GM12801 (cell line): Measurements from ENCODE around the gene LRFN3.

Source experiments
- TF ChIP-seq, protein P1 (sequence below): IDR thresholded peaks from one replicate; pipeline ENCODE4 v1.5.1; 2011; ENCODE audit warnings: control low read depth; ENCODE audit not compliant: insufficient read length; ENCODE audit errors: extremely low read depth

The LRFN3 gene

DNA sequence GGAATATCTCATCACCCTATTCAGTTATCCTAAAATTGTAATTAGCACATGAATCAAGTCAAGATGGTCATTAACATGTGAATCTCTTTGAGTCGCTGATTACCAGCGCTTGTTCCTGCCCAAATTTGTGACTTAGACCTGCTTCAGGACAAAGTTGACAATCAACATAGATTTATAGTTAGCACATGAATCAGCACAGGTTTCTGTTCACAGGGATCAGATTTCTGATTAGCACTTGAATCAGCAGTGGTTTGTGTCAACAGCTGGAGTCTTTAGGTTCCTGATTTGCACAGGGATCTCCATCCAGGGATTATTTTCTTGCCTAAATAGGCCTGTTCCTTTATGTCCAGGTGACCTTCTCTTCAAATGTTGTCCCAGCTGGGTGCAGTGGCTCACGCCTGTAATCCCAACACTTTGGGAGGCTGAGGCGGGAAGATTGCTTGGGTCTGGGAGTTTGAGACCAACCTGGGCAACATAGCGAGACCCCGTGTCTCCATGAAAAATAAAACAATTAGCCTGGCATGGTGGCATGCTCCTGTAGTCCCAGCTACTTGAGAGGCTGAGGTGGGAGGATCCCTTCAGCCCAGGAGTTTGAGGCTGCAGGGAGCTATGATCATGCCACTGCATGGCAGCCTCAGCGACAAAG, 3.8 kb upstream of the LRFN3 start:
- TF ChIP-seq, protein P1, sequence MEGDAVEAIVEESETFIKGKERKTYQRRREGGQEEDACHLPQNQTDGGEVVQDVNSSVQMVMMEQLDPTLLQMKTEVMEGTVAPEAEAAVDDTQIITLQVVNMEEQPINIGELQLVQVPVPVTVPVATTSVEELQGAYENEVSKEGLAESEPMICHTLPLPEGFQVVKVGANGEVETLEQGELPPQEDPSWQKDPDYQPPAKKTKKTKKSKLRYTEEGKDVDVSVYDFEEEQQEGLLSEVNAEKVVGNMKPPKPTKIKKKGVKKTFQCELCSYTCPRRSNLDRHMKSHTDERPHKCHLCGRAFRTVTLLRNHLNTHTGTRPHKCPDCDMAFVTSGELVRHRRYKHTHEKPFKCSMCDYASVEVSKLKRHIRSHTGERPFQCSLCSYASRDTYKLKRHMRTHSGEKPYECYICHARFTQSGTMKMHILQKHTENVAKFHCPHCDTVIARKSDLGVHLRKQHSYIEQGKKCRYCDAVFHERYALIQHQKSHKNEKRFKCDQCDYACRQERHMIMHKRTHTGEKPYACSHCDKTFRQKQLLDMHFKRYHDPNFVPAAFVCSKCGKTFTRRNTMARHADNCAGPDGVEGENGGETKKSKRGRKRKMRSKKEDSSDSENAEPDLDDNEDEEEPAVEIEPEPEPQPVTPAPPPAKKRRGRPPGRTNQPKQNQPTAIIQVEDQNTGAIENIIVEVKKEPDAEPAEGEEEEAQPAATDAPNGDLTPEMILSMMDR: no peak

DNA sequence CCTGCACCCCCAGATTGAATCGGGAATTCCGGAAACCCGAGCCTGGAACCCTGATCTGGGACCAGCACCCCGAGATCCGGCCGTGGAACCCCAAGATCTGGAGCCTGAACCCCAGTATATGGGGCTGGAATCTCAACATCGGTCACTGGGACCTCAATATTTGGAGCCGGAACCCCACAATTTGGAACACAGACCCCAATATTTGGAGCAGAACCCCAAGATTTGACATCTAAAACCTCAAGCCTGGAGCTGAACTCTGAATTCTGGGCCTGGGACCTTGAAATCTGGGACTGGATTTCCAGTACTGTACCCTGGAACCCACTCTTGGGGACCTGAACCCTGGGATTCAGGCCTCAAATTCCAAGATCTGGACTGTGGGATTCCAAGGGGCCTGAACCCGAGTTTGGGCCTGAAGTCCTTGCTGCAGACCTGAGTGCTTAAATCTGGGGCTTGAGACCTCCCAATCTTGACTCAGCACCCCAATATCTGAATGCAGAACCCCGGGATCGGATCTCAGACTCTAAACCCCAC, 629 bp downstream of the LRFN3 start:
- TF ChIP-seq, protein P1: no peak

DNA sequence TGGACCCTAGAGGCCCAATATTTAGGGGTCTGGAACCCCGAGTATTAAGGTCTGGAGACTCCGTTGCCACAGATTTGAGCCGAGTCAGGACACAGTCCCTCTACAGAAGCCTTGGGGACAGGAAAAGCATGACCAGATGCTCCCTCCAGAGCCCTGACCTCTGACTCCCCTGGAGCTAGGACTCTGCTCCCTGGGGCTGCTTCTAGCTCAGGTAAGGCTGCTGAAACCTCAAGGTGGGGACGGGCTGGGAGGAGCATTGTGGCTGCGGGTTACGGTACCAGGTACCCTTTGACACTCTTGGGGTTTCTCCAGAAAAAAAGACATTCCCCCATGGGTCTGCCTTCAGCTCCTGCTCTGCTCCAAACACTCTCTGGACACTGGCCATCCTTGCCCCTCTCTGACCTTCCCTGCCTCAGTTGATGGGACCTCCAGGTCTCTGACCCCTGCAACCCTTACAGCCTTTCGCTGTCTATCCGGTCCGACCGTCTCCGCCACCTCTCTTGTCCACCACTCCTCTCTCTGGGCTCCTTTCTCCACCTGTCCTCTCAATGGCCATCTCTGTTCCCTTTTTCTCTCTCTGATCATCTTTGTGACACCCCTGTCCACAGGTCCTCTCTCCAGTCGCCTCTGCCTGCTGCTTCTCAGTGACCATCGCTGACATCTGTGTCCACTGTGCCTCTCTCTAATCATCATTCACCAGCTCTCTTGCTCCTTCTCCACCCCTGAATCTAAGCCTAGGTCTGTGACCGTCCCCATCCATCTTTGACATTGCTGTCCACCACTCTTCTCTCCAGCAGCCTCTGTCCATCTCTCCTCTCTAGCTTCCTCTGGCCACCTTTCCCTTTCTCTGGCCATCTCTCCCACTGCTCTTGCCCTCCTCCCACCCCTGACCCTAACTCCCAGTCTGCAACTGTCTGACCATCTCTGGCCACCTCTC, 1.4 kb downstream of the LRFN3 start:
- TF ChIP-seq, protein P1: no peak

DNA sequence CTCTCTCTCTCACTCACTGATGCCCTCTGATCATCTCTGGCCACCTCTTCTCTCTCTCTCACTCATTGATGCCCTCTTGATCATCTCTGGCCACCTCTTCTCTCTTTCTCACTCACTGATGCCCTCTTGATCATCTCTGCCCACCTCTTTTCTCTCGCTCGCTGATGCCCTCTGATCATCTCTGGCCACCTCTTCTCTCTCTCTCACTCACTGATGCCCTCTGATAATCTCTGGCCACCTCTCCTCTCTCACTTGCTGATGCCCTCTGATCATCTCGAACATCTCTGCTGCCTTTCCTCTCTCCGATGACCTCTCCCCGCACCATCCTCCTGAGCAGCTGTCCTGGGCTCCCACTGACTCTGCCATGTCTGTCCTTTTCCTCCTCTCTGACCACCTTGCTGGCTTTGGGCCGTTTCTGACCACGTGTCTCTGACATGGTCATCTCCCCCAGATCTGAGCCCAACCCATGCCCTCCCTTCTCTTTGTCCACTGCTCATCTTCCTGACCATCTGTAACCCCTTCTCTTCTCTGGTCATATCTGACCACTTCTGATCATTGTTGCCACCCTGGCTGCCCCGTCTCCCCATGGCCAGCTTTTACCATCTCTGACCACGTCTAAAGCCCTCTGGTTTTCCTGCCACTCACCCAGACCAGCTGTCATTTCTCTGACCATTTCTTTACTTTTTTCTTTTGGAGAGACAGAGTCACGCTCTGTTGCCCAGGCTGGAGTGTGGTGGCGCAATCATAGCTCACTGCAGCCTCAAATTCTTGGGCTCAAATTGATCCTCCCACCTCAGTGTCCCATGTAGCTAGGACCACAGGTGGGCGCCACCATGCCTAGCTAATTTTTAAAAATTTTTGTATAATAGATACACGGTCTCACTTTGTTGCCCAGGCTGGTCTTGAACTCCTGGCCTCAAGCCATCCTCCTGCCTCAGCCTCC, 2.4 kb downstream of the LRFN3 start:
- TF ChIP-seq, protein P1: no peak

DNA sequence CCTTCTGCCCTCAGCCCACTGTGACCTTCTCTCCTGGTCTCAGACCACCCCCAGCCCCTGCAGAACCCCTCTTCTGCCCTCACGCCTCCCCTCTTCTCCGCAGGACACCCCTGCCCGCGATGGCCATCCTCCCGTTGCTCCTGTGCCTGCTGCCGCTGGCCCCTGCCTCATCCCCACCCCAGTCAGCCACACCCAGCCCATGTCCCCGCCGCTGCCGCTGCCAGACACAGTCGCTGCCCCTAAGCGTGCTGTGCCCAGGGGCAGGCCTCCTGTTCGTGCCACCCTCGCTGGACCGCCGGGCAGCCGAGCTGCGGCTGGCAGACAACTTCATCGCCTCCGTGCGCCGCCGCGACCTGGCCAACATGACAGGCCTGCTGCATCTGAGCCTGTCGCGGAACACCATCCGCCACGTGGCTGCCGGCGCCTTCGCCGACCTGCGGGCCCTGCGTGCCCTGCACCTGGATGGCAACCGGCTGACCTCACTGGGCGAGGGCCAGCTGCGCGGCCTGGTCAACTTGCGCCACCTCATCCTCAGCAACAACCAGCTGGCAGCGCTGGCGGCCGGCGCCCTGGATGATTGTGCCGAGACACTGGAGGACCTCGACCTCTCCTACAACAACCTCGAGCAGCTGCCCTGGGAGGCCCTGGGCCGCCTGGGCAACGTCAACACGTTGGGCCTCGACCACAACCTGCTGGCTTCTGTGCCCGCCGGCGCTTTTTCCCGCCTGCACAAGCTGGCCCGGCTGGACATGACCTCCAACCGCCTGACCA, 3.3 kb downstream of the LRFN3 start:
- TF ChIP-seq, protein P1: no peak

DNA sequence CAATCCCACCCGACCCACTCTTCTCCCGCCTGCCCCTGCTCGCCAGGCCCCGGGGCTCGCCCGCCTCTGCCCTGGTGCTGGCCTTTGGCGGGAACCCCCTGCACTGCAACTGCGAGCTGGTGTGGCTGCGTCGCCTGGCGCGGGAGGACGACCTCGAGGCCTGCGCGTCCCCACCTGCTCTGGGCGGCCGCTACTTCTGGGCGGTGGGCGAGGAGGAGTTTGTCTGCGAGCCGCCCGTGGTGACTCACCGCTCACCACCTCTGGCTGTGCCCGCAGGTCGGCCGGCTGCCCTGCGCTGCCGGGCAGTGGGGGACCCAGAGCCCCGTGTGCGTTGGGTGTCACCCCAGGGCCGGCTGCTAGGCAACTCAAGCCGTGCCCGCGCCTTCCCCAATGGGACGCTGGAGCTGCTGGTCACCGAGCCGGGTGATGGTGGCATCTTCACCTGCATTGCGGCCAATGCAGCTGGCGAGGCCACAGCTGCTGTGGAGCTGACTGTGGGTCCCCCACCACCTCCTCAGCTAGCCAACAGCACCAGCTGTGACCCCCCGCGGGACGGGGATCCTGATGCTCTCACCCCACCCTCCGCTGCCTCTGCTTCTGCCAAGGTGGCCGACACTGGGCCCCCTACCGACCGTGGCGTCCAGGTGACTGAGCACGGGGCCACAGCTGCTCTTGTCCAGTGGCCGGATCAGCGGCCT, 4.1 kb downstream of the LRFN3 start:
- TF ChIP-seq, protein P1: no peak
